Erythroblast (primary cell): ENCODE measurements around the gene ING4.
"Not testable (repeated sequence)": the region's sequence is repeated elsewhere in the genome, so short reads cannot be mapped to it uniquely, and the experiment has no call there.

Source experiments
- DNase-seq, 2 experiments: peaks; one replicate each; lab custom pipeline; 2025; lab: John Stamatoyannopoulos, UW
- GATA1 ChIP-seq: IDR thresholded peaks from 2 replicates; pipeline ENCODE4 v1.6.1; 2011; ENCODE audit warnings: low read depth, mild to moderate bottlenecking, control low read depth, low read length, moderate library complexity
- POLR2A ChIP-seq: IDR thresholded peaks from 2 replicates; pipeline ENCODE4 v1.6.1; 2011; ENCODE audit warnings: mild to moderate bottlenecking, low read length

Gene ING4

DNA sequence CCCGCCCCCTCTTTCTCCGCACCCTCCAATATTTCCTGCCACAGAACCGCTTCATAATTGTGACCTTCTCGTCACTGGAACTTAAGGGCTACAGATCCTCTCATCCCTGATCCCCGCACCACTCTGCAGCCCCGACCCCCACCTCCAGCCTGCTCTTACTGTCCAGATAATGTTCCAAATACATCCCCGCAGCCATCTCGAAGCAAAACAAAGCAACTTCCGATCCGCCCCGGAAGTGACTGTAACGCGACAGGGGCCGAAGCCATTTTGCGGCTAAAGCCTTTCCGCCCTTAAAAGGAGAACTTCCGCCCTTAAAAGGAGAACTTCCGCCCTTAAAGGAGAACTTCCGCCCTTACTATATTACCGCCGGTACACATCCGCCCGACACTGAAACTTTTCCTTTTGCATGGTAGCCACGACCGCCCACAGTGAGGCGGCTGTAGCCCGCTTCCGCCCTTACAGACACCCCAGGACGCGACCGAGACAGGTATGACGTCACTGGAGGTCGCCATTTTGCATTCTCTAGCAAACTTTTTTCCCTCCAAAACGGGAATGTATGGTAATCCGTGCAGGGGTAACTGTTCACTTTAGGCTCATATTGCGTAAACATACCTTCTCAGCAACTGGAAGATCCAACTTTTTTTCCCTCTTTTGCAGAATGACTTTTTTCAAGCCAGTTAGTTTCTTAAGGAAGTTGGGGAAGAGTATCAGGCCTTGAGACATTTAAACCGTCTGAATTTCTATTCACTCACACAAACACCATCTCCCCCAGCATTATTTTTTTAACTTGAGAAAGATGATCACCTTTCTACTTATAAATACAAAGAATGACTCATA is at the start of gene ING4:
TSS of gene ING4 (minus strand) at position 214 of the 837 bp plus-strand sequence. CDS start at position 196, 18 bp downstream.
- peak; percentile 99 to 100 for DNase-seq
- TF ChIP-seq GATA1 (no peak), POLR2A (peak; percentile 70)

DNA sequence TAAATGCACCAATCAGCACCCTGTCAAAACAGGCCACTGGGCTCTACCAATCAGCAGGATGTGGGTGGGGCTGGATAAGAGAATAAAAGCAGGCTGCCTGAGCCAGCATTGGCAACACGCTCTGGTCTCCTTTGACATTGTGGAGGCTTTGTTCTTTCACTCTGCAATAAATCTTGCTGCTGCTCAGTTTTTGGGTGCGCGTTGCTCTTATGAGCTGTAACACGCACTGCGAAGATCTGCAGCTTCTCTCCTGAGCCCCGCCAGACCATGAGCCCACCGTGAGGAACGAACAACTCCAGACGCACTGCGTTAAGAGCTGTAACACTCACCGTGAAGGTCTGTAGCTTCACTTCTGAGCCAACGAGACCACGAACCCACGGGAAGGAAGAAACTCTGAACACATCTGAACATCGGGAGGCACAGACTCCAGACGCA is 46.1 kb upstream of the ING4 start:
- DNase-seq: no peak
- TF ChIP-seq POLR2A (peak; percentile 38), GATA1 (no peak)

DNA sequence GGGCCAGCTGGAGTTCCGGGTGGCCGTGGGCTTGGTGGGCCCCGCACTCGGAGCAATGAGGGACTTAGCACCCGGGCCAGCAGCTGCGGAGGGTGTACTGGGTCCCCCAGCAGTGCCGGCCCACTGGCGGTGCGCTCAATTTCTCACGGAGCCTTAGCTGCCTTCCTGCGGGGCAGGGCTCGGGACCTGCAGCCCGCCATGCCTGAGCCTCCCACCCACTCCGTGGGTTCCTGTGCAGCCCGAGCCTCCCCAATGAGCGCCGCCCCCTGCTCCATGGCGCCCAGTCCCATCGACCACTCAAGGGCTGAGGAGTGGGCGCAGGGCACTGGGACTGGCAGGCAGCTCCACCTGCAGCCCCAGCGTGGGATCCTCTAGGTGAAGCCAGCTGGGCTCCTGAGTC is 45.4 kb upstream of the ING4 start:
- not testable (repeated sequence) for DNase-seq

DNA sequence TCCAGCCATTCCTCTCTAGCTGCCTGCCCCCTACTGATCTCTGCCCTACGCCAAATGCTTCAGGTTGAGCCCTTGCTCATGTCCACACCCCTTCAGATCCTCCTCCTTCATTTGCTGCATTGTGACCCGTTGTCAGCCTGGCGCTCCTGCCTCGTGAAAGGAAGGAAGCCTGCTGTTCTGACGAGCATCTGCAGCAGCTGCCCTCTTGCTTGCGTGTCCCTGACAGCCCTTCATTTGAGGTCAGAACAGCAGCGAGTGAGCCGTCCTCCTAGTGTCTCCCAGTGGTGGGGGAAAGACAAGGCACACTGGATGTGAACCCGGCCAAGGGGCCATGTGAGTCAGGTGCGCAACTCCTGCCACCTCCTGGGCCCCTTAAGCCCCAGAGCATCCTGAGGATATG is 40.7 kb upstream of the ING4 start:
- TF ChIP-seq POLR2A (no peak), GATA1 (no peak)
- DNase-seq: peak in 1 of 2 experiments; percentile 32

DNA sequence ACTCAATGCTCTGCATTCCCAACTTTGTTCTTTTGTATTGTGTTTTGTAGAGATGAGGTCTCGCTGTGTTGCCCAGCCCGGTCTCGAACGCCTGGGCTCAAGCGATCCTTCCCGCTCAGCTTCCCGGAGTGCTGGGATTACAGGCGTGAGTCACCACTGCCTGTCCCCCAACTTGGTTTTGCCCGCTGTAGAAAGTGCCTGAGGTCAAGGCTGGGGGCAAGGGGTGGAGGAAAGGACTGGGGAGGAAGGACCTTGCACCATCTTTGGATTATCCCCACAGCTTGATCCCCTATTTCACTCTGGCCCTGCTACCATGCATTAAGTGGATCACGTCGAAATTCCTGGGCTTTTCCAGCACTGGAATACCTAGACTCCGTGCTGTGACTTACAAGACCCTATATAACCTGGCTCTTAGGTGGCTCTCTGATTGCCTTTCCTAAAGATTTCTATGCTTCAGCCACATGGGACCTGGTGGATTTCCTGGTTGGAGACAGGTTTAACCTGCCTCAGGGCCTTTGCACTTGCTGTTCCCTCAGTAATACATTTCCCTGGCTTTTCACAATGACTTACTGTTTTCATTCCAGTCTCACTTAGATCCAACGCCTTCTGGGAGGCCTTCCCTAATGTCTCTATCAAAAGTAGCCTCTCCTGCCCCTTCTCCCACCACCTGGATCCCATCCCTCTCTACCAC is 38.3 kb upstream of the ING4 start:
- TF ChIP-seq POLR2A (no peak), GATA1 (no peak)
- no peak for DNase-seq

DNA sequence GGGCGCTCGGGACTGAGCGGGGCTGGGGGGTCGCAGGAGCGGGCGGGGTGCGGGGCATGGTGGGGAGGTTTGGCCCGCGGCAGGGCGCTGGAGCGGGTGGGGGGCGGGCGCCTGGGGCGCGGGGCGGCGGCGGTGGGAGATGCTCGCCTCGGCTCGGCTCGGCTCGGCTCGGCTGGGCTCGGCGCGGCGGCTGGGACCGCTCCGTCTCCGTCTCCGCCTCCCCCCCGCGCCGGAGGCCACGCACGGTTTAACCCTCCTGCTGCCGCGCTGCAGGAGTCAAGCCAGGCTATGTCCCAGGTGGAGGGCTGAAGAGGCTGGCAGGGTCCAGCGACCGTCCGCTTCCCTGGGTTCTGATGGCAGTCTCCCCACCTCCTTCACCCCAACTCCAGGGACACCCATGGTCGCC is 37.7 kb upstream of the ING4 start, which contains the start of gene PIANP:
TSS of gene PIANP (minus strand) at position 170 of the 406 bp plus-strand sequence. CDS start 2,754 bp downstream, outside the sequence.
- DNase-seq: no peak
- TF ChIP-seq GATA1: no peak
- no peak for TF ChIP-seq POLR2A

DNA sequence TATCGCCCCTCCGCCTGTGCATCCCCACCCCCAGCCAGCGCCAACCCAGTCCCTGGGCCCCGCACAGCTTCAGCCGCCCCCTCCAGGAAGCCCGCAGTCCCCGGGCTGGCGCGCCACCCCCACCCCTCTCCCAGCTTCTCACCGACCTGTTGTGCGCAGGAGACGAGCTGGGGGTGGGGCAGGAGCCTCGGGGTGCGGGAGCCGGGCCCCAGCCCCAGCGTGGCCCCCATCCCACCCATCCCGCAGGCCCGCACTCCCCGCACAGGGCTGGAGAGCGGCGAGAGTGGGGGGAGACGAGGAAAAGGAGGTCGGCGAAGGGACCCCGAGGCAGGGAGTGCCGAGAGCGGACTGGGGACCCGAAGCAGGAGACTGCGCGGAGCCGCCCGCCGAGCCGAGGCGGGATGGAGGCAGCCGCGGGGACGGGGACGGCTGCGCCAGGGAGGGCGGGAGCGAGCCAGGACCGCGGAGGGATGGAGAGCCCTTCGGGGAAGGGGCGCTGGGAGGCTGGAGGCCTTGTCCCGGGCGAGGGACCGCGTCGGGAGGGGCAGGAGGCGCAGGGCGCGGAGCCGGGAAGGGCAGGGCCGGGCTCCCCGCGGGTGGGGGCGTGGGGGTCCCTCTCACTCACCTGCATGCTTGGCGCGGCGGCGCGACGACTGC is 37.2 kb upstream of the ING4 start:
- TF ChIP-seq POLR2A: no peak
- no peak for TF ChIP-seq GATA1
- no peak for DNase-seq

DNA sequence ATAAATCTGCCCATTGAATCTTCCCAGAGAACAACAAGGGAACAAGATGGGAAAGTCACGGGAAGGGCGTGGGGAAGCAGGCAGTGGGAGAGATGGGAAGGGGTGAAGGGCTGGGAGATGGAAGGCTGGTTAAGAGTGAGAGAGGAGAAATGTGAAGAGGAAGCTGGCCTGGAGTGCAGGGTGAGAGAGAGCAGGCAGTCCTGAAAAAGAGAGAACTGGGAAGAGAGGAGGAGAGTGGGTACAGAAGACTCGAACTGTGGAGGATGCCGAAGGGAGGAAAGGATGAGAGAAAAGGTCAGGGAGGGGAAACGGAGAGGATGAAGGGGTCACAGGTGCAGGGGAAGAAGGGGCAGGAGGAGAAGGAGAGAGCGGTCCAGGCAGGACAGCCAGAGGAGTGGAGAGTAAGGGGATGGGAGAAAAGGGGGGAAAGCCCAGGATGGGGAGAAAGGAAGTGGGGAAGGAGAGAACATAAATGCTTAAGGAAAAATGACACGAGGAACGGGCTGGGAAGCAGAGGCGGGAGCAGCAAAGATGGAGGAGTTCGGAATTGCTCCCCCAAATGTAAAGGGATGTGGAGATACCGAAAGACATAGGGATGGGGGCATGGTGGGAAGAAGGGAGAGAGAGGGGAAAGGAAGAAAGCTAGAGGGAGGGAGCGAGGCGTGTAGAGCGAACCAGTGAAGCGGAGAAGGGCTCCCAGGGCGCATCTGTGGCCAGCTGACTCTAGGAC is 36.5 kb upstream of the ING4 start:
- TF ChIP-seq GATA1 (no peak), POLR2A (no peak)
- DNase-seq: no peak

DNA sequence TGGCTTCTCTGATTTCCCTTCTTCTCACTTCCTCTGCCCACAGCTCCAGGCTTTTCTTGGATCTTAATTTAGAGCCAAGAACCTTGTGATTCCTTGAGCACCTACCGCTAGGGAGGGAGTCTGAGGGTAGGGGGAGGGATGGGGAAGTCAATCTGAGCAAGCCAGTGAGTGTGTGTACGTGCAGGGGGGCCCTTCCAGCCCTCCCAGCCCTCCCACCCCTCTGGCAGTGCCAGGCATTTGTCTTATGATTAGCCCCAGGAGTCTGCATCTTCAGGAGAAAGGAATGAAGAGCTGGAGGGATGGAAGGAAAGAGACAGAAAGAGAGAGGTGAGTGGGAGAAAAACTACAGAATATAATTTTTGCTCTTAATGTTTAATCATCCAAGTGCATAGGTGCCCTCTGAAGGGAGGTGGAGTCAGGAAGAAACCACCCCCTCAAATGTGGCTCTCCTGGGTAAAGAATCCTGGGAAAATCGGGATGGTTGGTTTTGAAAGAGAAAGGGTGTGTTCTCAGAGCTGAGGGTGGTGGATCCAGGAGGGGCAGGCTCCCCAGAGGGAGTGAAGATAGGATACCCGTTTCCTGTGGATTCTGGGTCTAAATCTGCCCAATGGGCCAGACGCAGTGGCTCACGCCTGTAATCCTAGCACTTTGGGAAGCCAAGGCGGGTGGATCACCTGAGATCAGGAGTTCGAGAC is 35.6 kb upstream of the ING4 start:
- no peak for DNase-seq
- TF ChIP-seq POLR2A (no peak), GATA1 (no peak)

DNA sequence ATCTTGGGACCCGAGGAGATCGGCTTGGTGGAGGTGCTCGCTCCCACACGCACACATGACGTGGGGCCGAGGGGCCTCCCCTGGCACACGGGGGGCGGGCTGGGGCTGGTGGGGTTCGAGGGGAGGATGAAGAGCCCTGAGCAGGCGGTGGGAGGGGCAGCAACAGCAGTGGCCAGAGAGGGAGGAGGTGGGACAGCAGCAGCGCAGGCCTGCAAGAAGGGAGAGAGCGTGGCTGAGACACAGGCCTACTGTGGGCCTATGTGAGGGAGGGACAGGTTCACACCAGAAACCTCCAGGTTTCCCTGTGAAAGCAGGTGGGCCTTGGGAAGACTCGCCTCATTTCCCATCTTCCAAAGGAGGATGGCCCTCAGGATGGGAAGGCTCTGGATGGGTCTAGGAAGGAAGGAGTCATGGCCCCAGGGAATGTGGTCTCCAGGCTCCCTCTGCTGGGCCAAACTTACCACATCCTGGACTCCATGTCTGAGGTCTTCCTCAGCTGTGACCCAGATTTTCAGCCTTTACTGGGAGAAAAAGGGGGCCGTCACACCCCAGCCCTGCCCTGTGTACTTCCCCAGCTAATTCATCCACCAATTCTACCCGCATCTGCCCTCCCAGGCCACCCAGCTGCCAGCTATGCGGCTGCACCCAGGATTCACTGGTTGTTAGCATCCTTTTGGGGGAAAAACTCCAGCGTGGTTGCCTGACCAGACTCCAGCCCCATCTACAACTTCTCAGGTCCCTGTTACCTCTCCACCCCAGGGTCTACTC is 34.8 kb upstream of the ING4 start:
- TF ChIP-seq GATA1 (no peak), POLR2A (no peak)
- peak; percentile 40 to 66 for DNase-seq

DNA sequence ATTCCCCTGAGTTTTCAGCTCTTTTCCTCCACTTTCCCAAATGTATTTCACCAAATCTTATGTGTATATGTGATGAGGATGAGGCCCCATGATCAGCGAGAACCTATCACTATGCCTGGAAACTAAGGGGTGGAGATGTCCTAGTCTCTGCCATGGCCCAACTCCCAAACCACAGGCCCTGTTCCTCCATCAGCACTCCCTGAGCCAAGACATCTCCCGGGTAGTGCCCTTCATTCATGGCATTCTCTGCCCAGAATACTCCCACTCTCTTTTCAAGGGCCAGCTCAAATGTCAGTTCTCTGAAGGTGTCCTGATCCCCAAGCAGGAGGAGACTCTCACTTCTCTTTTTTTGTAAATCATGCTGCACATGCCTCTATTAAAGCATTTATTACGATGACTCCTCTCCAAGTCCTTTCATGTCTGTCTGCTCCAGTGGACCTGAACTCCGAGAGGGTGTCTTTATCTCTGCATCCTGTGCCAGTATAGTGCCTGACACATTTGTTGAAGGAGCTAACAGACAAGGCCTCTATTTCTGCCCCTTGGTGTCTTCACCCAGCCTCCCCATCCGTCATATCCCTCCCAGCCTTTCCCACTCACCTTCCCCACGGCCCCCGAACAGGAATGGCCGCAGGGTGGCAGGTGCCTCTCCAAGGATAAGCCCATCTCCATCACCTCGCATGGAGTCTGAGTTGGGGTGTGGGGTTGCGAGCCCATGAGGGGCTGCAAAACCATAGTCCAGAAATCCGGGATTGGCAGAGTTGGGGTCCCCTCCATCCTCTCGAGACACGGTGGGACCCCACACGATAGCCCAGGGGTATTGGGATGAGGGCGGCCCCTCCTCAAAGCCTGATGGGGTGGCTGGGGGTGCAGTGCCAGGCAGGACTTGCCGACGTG is 34.0 kb upstream of the ING4 start:
- DNase-seq: no peak
- TF ChIP-seq GATA1 (no peak), POLR2A (no peak)
